Measurements from ENCODE around the gene SLC35E4.

DNA sequence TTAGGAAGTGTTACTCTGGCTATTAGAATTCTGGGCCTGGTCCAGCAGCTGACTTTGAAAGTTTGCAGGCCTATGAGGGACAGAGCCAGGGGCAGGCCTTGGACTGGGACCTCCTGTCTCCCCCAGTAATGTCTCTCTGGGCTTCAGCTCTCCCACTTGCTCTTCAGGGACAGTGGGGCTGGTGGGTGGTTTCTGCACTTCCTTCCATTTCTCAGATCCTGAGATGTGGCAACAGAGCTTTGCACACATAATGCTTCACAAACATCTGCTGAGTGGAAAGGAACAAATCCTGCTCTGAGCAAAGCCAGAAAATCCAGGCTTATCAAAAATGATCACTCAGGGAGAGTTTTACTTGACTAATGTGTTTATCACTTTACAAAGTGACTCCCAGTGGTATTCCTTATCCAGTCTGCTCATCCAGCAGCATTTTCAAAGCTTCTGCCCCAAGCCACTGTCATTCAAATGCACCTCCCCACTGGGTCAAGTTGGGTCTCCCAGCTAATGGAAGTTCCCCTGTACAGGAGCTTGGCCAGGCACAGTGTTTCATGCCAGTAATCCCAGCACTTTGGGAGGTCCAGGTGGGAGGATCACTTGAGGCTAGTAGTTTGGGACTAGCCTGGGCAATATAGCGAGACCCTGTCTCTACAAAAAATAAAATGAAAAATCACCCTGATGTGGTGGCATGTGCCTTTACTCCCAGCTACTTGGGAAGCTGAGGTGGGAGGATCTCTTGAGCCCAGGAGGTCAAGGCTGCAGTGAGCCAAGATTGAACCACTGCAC, 45.6 kb downstream of the SLC35E4 start:
- TF ChIP-seq, protein P1, sequence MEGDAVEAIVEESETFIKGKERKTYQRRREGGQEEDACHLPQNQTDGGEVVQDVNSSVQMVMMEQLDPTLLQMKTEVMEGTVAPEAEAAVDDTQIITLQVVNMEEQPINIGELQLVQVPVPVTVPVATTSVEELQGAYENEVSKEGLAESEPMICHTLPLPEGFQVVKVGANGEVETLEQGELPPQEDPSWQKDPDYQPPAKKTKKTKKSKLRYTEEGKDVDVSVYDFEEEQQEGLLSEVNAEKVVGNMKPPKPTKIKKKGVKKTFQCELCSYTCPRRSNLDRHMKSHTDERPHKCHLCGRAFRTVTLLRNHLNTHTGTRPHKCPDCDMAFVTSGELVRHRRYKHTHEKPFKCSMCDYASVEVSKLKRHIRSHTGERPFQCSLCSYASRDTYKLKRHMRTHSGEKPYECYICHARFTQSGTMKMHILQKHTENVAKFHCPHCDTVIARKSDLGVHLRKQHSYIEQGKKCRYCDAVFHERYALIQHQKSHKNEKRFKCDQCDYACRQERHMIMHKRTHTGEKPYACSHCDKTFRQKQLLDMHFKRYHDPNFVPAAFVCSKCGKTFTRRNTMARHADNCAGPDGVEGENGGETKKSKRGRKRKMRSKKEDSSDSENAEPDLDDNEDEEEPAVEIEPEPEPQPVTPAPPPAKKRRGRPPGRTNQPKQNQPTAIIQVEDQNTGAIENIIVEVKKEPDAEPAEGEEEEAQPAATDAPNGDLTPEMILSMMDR (IDR thresholded peaks at IDR 0.05), result no peak
- TF ChIP-seq POLR2A (IDR thresholded peaks at IDR 0.05), result no peak
